Calu3 (cell line): Measurements from ENCODE around the gene PDE4B. TPM values are rescaled to one million over a fixed set of nuclear protein-coding genes. Genes with fewer than 3 reads are reported as not detected.

Experiments used
- BruUV-seq: library from RNA; stranded (reverse); fragments of 400-500 nt; replicated peaks from 2 replicates; lab custom pipeline; 2021; lab: Mats Ljungman, UMichigan
- CTCF ChIA-PET: fragments of 300-600 bp; sonication (Branson Sonifier 250); formaldehyde crosslinking; loops from one replicate; lab custom pipeline; 2022; ENCODE audit warnings: antibody characterized with exemption; lab: Charles Lee
- DNase-seq: peaks from one replicate; pipeline ENCODE4 v3.0.0; 2022
- H3K27ac Mint-ChIP-seq: one replicate; pipeline ENCODE4 v1.8.0; 2022; ENCODE audit warnings: mixed read lengths; ENCODE audit not compliant: unreplicated experiment
- H3K27me3 Mint-ChIP-seq: one replicate; pipeline ENCODE4 v1.8.0; 2022; ENCODE audit warnings: mixed read lengths; ENCODE audit not compliant: unreplicated experiment
- H3K36me3 Mint-ChIP-seq: one replicate; pipeline ENCODE4 v1.8.0; 2022; ENCODE audit warnings: mild to moderate bottlenecking, moderate library complexity, mixed read lengths; ENCODE audit not compliant: insufficient read depth, unreplicated experiment
- H3K4me1 Mint-ChIP-seq: one replicate; pipeline ENCODE4 v1.8.0; 2022; ENCODE audit warnings: mild to moderate bottlenecking, low read depth, mixed read lengths; ENCODE audit not compliant: unreplicated experiment
- H3K4me3 Mint-ChIP-seq: one replicate; pipeline ENCODE4 v1.8.0; 2022; ENCODE audit warnings: mild to moderate bottlenecking, low read depth, moderate library complexity, mixed read lengths; ENCODE audit not compliant: unreplicated experiment
- H3K9me3 Mint-ChIP-seq: one replicate; pipeline ENCODE4 v1.8.0; 2022; ENCODE audit warnings: low read depth, mixed read lengths; ENCODE audit not compliant: unreplicated experiment
- intact Hi-C: fragments of 100-400 bp; cut with micrococcal nuclease; formaldehyde crosslinking; loops from one replicate; pipeline ENCODE4 v1.10.0; 2022; ENCODE audit not compliant: unreplicated experiment
- total RNA-seq: library from RNA; stranded (reverse); gene quantifications from 2 replicates; pipeline ENCODE4 v1.2.3, GENCODE V29; 2022
- TF ChIP-seq, protein P1 (sequence below): fragments of 200-600 bp; IDR thresholded peaks from one replicate; pipeline ENCODE4 v1.8.0; 2022; ENCODE audit warnings: antibody characterized with exemption; ENCODE audit not compliant: unreplicated experiment

The PDE4B gene
- total RNA-seq, 1 experiment from 2014 or later: 2.9 TPM

DNA sequence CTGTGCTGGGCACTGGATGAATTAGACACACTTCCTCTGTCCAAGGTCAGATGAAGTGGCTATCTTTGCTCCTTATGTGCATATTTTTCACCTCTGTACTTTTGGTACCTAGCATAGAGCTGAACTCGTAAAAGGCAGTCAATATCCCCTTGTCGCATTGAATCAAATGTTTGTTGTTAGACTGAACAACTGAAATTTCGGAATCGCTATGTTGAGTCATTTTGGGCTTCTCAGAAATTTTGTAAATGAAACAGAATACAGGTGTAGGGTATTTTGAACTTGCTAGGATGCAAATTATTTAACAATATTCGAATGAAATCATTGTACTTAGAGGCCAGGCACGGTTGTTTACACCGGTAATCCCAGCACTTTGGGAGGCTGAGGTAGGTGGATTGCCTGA lies 48.0 kb downstream of the PDE4B start:
- BruUV-seq: no TSS peak
- DNase-seq: no peak
- H3K27ac Mint-ChIP-seq: no peak overlapping the region
- no peaks in the 10 kb centered on the region for H3K27me3 Mint-ChIP-seq
- H3K9me3 Mint-ChIP-seq: no peaks in the 10 kb centered on the region
- H3K36me3 Mint-ChIP-seq: no peaks in the 10 kb centered on the region
- intact Hi-C loops: no loop called here
- TF ChIP-seq, protein P1, sequence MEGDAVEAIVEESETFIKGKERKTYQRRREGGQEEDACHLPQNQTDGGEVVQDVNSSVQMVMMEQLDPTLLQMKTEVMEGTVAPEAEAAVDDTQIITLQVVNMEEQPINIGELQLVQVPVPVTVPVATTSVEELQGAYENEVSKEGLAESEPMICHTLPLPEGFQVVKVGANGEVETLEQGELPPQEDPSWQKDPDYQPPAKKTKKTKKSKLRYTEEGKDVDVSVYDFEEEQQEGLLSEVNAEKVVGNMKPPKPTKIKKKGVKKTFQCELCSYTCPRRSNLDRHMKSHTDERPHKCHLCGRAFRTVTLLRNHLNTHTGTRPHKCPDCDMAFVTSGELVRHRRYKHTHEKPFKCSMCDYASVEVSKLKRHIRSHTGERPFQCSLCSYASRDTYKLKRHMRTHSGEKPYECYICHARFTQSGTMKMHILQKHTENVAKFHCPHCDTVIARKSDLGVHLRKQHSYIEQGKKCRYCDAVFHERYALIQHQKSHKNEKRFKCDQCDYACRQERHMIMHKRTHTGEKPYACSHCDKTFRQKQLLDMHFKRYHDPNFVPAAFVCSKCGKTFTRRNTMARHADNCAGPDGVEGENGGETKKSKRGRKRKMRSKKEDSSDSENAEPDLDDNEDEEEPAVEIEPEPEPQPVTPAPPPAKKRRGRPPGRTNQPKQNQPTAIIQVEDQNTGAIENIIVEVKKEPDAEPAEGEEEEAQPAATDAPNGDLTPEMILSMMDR: no peak
- CTCF ChIA-PET: interaction anchor here (0.6 to 0.7 kb wide), 2 partner anchors 124 to 1826 kb away, joined by 3 to 10 read pairs; no protein-coding TSS in a partner anchor
- no peak overlapping the region for H3K4me3 Mint-ChIP-seq
- H3K4me1 Mint-ChIP-seq: no peaks in the 10 kb centered on the region

DNA sequence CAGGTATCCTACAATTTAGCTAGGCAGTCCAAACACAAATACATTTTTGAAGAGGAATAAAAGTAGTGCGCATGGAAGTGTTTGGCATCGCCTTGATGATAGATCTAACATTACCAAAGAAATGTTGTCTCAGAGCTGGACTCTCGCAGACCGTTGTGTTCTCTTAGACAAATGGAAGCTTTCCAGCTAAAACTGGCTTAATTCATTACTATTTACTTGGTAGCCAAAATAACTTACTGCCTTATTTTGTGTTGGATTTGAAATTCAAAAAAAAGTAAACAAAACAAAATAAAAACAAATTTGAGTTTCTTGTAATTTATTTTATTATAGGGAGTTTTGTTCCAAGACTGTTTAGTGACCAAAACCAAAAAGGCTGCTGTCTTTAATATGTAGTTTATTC lies 51.6 kb downstream of the PDE4B start:
- intact Hi-C loops: no loop called here
- Mint-ChIP-seq H3K36me3 (no peaks in the 10 kb centered on the region), H3K9me3 (no peaks in the 10 kb centered on the region), H3K4me1 (peaks cover 9% of the 10 kb centered on the region), H3K27ac (no peak overlapping the region), H3K4me3 (no peak overlapping the region), H3K27me3 (no peaks in the 10 kb centered on the region)
- BruUV-seq: no TSS peak
- CTCF ChIA-PET: no interaction called here
- no peak for DNase-seq
- TF ChIP-seq, protein P1: no peak

DNA sequence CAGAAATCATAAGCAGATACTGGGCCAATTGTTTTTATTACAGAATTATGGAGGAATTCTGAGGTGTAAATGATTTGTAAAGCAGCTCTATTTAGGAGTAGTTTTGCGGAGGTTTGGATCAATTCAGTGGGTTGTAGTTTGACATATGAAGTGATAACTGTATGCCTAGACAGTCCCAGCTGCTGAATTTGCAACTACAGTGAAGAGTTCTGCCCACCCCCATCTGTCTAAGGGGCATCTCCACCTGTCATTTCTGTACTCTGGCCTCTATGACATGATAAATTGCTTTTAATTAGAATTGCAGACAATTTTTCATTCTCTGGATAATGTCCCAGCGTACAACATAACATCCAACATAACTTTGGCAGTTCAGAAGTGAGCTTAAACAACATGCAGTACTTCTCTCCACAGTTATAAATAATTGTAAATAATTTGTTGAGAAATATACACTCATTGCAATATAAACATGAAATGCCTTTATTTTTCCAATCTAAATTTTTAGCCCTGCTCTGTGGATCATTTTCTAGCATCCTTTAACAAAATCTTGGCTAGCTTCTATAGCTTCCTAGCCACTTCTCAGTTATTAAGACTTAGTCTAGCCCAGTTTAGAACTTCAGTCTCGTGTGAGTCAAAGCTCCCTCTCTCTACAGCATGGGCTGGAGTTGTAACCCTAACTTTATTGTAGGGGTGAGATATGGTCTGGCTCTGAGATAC lies 52.3 kb downstream of the PDE4B start:
- CTCF ChIA-PET: no interaction called here

DNA sequence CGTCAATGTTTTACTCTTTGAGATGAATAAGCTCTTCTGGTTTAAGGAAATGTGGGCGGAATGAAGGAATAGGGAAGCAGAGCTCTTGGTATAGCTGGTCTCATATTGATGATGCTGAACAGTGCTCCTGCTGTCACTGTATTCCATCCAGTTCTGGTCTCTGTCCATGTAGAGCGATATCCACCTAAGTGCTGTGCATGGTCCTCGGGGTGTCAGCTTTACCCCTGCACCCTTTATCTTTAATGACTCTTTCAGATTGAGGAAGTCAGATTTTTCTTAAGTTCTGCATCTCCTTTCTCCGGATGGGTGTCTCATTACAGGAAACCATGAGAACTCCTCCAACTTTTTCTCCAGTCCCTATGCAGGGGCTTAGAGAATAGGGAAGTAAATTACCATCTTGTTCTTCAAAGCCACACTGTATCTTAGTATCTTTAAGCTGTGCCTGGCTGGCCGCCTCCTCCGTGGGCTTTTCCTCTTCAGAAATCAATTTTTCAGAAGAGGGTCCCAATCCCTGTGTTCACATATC lies 52.9 kb downstream of the PDE4B start:
- TF ChIP-seq, protein P1: no peak
- intact Hi-C loops: no loop called here
- Mint-ChIP-seq H3K4me3 (no peak overlapping the region), H3K9me3 (no peaks in the 10 kb centered on the region), H3K27me3 (no peaks in the 10 kb centered on the region), H3K36me3 (no peaks in the 10 kb centered on the region), H3K27ac (no peak overlapping the region), H3K4me1 (peaks cover 9% of the 10 kb centered on the region)
- CTCF ChIA-PET: interaction anchor here (0.5 kb wide), 2 partner anchors 32 to 846 kb away, joined by 4 read pairs; no protein-coding TSS in a partner anchor
- DNase-seq: no peak
- BruUV-seq: no TSS peak

More for the DNA sequence above, 52.3 kb downstream of the PDE4B start:
- Mint-ChIP-seq H3K9me3 (no peaks in the 10 kb centered on the region), H3K27me3 (no peaks in the 10 kb centered on the region), H3K4me1 (peaks cover 9% of the 10 kb centered on the region), H3K36me3 (no peaks in the 10 kb centered on the region), H3K27ac (no peak overlapping the region), H3K4me3 (no peak overlapping the region)
- DNase-seq: no peak
- TF ChIP-seq, protein P1: no peak
- intact Hi-C loops: no loop called here
- no TSS peak for BruUV-seq
